K562 (cell line): ENCODE data around the gene SH3BGRL2. TPM values are rescaled to one million over a fixed set of nuclear protein-coding genes. Genes with fewer than 3 reads are reported as not detected.
"Not testable (repeated sequence)": the region's sequence is repeated elsewhere in the genome, so short reads cannot be mapped to it uniquely, and the experiment has no call there.

ENCODE experiments used
- ATAC-seq: fragments of 200-7000 bp; cut with Tn5 transposase; 3 replicates; pipeline ENCODE4 v1.9.1; 2020; ENCODE audit warnings: moderate library complexity
- BruUV-seq: library from RNA; stranded (reverse); fragments of 400-500 nt; replicated peaks from 2 replicates; lab custom pipeline; 2021; lab: Mats Ljungman, UMichigan
- CTCF ChIA-PET: fragments of 300-600 bp; formaldehyde crosslinking; extraction: SDS; loops from one replicate; lab custom pipeline; 2021; ENCODE audit warnings: low intra/inter-chr PET ratio; lab: Yijun Ruan, JAX
- POLR2A ChIA-PET: fragments of 300-600, 350-650 bp; sonication (Branson Sonifier 250); formaldehyde crosslinking; extraction: SDS; loops from one replicate; lab custom pipeline; 2021; ENCODE audit warnings: antibody characterized with exemption, inconsistent platforms; lab: Yijun Ruan, JAX
- DNase-seq, 4 experiments: peaks; one replicate each; pipeline versions ENCODE4 v3.0.0 to v3.0.0-alpha.2; 2011 to 2018; ENCODE audit warnings: low spot score in 3 of 4, mixed read lengths in 3 of 4; ENCODE audit errors: extremely low read depth in 1 of 4
- FAIRE-seq: peaks from 2 replicates; lab custom pipeline; 2011; peaks lifted over from hg19 to GRCh38; lab: Jason Lieb, UNC
- H2AFZ ChIP-seq: 2 replicates; pipeline ENCODE4 v1.6.0; 2011; ENCODE audit warnings: low read depth, low read length, control low read depth, inconsistent platforms
- H3K27ac ChIP-seq: fragments of 200-600 bp; 3 replicates; pipeline ENCODE4 v1.8.0; 2011; ENCODE audit warnings: low read depth, mild to moderate bottlenecking, control low read depth, inconsistent platforms, low read length, moderate library complexity, mixed read lengths; ENCODE audit errors: extremely low read depth
- H3K27me3 ChIP-seq, 2 experiments: fragments of 300-600 bp in 1 of 2; 2 replicates in 1 of 2; 3 replicates in 1 of 2; pipeline versions ENCODE4 v1.6.0 to v1.8.0; 2011; ENCODE audit warnings: inconsistent platforms in 2 of 2, low read length in 2 of 2, mild to moderate bottlenecking in 1 of 2, mixed read lengths in 1 of 2, moderate library complexity in 1 of 2; ENCODE audit not compliant: control insufficient read depth in 2 of 2, insufficient read depth in 2 of 2
- H3K36me3 ChIP-seq: fragments of 300-600 bp; 3 replicates; pipeline ENCODE4 v1.8.0; 2011; ENCODE audit warnings: mild to moderate bottlenecking, low read length, inconsistent platforms; ENCODE audit not compliant: control insufficient read depth, insufficient read depth
- H3K4me1 ChIP-seq, 2 experiments: fragments of 200-600 bp in 1 of 2; replicated peaks in 1 of 2; 2 replicates in 1 of 2; 3 replicates in 1 of 2; pipeline versions ENCODE4 v1.5.1 to v1.8.0; 2011; ENCODE audit warnings: inconsistent platforms in 2 of 2, low read length in 2 of 2, mild to moderate bottlenecking in 1 of 2, mixed read lengths in 1 of 2, moderate library complexity in 1 of 2; ENCODE audit not compliant: control insufficient read depth in 2 of 2, insufficient read depth in 2 of 2
- H3K4me2 ChIP-seq: 2 replicates; pipeline ENCODE4 v1.6.1; 2011; ENCODE audit warnings: low read length, control low read depth, inconsistent platforms, mixed read lengths; ENCODE audit not compliant: insufficient read depth
- H3K4me3 ChIP-seq: fragments of 200-600 bp; sonication (generic), shearing (Covaris generic); 2 replicates; pipeline ENCODE4 v1.5.1; 2016; ENCODE audit warnings: control low read depth, inconsistent platforms
- H3K79me2 ChIP-seq: fragments of 200-600 bp; 3 replicates; pipeline ENCODE4 v1.8.0; 2011; ENCODE audit warnings: low read length, inconsistent platforms; ENCODE audit not compliant: control insufficient read depth, insufficient read depth
- H3K9ac ChIP-seq, 2 experiments: 2 replicates each; pipeline versions ENCODE4 v1.6.0 to v1.6.1; 2011; ENCODE audit warnings: low read depth in 2 of 2, low read length in 2 of 2, control low read depth in 1 of 2, inconsistent platforms in 1 of 2, mild to moderate bottlenecking in 1 of 2, mixed read lengths in 1 of 2; ENCODE audit not compliant: insufficient read depth in 1 of 2
- H3K9me1 ChIP-seq: one replicate; pipeline ENCODE4 v1.6.0; 2011; ENCODE audit warnings: inconsistent platforms, mild to moderate bottlenecking, low read length, moderate library complexity; ENCODE audit not compliant: control insufficient read depth, insufficient read depth
- H3K9me3 ChIP-seq: replicated peaks from 2 replicates; pipeline ENCODE4 v1.5.1; 2011; ENCODE audit warnings: low read depth, low read length, inconsistent platforms; ENCODE audit not compliant: control insufficient read depth, insufficient read depth
- H4K20me1 ChIP-seq: replicated peaks from 2 replicates; pipeline ENCODE4 v1.6.1; 2011; ENCODE audit warnings: low read length, inconsistent platforms, mixed read lengths; ENCODE audit not compliant: control insufficient read depth, insufficient read depth
- ETS1 ChIP-seq: conservative IDR thresholded peaks from 2 replicates; pipeline ENCODE4 v1.6.1; 2011; ENCODE audit warnings: low read depth, mild to moderate bottlenecking, low read length; ENCODE audit not compliant: control insufficient read depth
- FOXK2 ChIP-seq, 2 experiments: fragments of 450-650 bp; IDR thresholded peaks in 1 of 2; conservative IDR thresholded peaks in 1 of 2; 2 replicates each; pipeline ENCODE4 v1.6.1; 2016; ENCODE audit warnings: low read depth in 2 of 2, mild to moderate bottlenecking in 1 of 2
- KDM5B ChIP-seq: fragments of 200-600 bp; sonication (generic); IDR thresholded peaks from 2 replicates; pipeline ENCODE4 v1.6.1; 2012; ENCODE audit warnings: low read depth, mild to moderate bottlenecking, moderate library complexity, low read length, control low read depth, inconsistent platforms; ENCODE audit not compliant: insufficient replicate concordance
- MITF ChIP-seq: IDR thresholded peaks from 2 replicates; pipeline ENCODE4 v1.6.1; 2014; ENCODE audit warnings: antibody characterized with exemption
- XRCC3 ChIP-seq: fragments of 450-650 bp; IDR thresholded peaks from 2 replicates; pipeline ENCODE4 v1.6.1; 2017; ENCODE audit warnings: mild to moderate bottlenecking, moderate library complexity
- ZBTB49 ChIP-seq: sonication (generic); formaldehyde crosslinking; IDR thresholded peaks from 2 replicates; pipeline ENCODE4 v1.8.0; 2022; ENCODE audit warnings: missing genetic modification reagents, mild to moderate bottlenecking, borderline replicate concordance
- ZNF274 ChIP-seq: IDR thresholded peaks from 2 replicates; pipeline ENCODE4 v1.6.1; 2011; ENCODE audit warnings: low read depth, mild to moderate bottlenecking, low read length, moderate library complexity, borderline replicate concordance
- ZNF316 ChIP-seq: fragments of 450-650 bp; IDR thresholded peaks from 2 replicates; pipeline ENCODE4 v1.6.1; 2016
- WGBS: fragments of 100-300 bp; shearing (Covaris generic); methylation state at CpG from one replicate; pipeline ENCODE4 v1.1.6; 2016; ENCODE audit warnings: low coverage, mixed read lengths; ENCODE audit not compliant: insufficient coverage; ENCODE audit errors: missing lambda C conversion rate; 5-methylcytosine and 5-hydroxymethylcytosine counted together
- in situ Hi-C: fragments of 300-500 bp; cut with MboI; formaldehyde crosslinking; loops from 4 replicates; pipeline ENCODE4 v1.15.0; 2018; ENCODE audit warnings: inconsistent platforms, mixed read lengths
- intact Hi-C: fragments of 100-400 bp; cut with micrococcal nuclease; formaldehyde crosslinking; loops from 2 replicates; pipeline ENCODE4 v1.14.2; 2022
- polyA plus RNA-seq, 8 experiments: library from polyadenylated mRNA; depleted of rRNA in 4 of 8; stranded (reverse) in 5 of 8; unstranded in 3 of 8; fragments of >200 nt; fragmentation: Nextera tagmentation in 2 of 8; fragmentation: Illumina TruSeq in 1 of 8; extraction: Ambion mirVana in 2 of 8; extraction: Trizol in 1 of 8; gene quantifications; 2 replicates each; pipeline versions ENCODE4 v1.2.1 to v1.2.3, GENCODE V29; 2011 to 2014; ENCODE audit warnings: inconsistent platforms in 1 of 8, missing spikeins in 1 of 8
- total RNA-seq, 7 experiments: library from RNA; depleted of rRNA in 6 of 7; stranded (reverse); fragments of >200 nt in 6 of 7; fragmentation: Illumina TruSeq in 2 of 7; extraction: Trizol in 2 of 7; gene quantifications; 2 replicates each; pipeline versions ENCODE4 v1.2.1 to v1.2.3, GENCODE V29; 2011 to 2021; ENCODE audit warnings: low replicate concordance in 1 of 7

SH3BGRL2 gene
- total and polyA plus RNA-seq, 9 of the 15 experiments (the other 6 are each of a cell fraction or from before 2014, with no cell fraction given), result 4.4 to 12.1 (median 7.3) TPM

- H3K9me3 ChIP-seq, in situ Hi-C loops, H3K4me3 ChIP-seq, H3K36me3 ChIP-seq, H3K27ac ChIP-seq, H3K79me2 ChIP-seq, H4K20me1 ChIP-seq, CTCF ChIA-PET, H2AFZ ChIP-seq, H3K4me1 ChIP-seq, intact Hi-C loops, H3K27me3 ChIP-seq, FAIRE-seq, H3K9me1 ChIP-seq, BruUV-seq: not testable (repeated sequence)
- peak overlapping the region; percentile 43 for H3K4me2 ChIP-seq
- WGBS, result 9% methylated on average over 6 of the region's 6 CpGs
- peak in 1 of 4 experiments; percentile 53 for DNase-seq
- H3K9ac ChIP-seq, result peak overlapping the region in 1 of 2 experiments; percentile 77; a peak in 2 of 4 replicates
- ATAC-seq, result peak; percentile 85
- POLR2A ChIA-PET, result interaction anchor here (1.1 kb wide), 1 partner anchor 106 kb away, joined by 3 read pairs; no protein-coding TSS in a partner anchor
- TF ChIP-seq FOXK2 (conservative IDR thresholded peaks at IDR 0.05 in 1 of 2, IDR thresholded peaks at IDR 0.05 in 1 of 2; ENCODE audit: low read depth in 2 of 2), result peak; percentile 15 to 31; a peak in 1 of 4 replicates
These were observed 32.5 kb downstream of the SH3BGRL2 start for GRCh38 chr6:79663655-79664054.

- Histone ChIP-seq H3K4me1 (peaks cover 6 to 9% of the 10 kb centered on the region in 2 experiments; a peak in 3 of 5 replicates), H3K4me2 (no peak overlapping the region; the same call in 1 of the 2 replicates), H2AFZ (no peak overlapping the region), H3K9me1 (no peaks in the 10 kb centered on the region), H3K4me3 (no peak overlapping the region), H3K9ac (no peak overlapping the region; a peak in 1 of 4 replicates), H3K27me3 (no peaks in the 10 kb centered on the region), H3K9me3 (no peaks in the 10 kb centered on the region), H3K36me3 (no peaks in the 10 kb centered on the region; the same call in 2 of the 3 replicates), H4K20me1 (no peaks in the 10 kb centered on the region), H3K79me2 (no peaks in the 10 kb centered on the region; the same call in 2 of the 3 replicates), H3K27ac (no peak overlapping the region)
- FAIRE-seq (no peak), DNase-seq (no peak), ATAC-seq (peak; percentile 40)
- no TSS peak for BruUV-seq
- ChIA-PET POLR2A (interaction anchor here (0.7 to 1.6 kb wide), 6 partner anchors 11 to 120 kb away, joined by 3 to 6 read pairs (median 4); partner anchors contain the start of gene SH3BGRL2), CTCF (no interaction called here)
- intact Hi-C loops, result no loop called here
- WGBS, result 70% methylated on average over 3 of the region's 4 CpGs
- in situ Hi-C loops, result no loop called here
- TF ChIP-seq MITF, result no peak
- no peak for TF ChIP-seq KDM5B
- no peak for TF ChIP-seq XRCC3
- no peak for TF ChIP-seq ZBTB49 (CRISPR knock-in tag)
- no peak for TF ChIP-seq ETS1
- TF ChIP-seq ZNF316, result no peak
- no peak for TF ChIP-seq ZNF274
These were observed 34.8 kb downstream of the SH3BGRL2 start for GRCh38 chr6:79665725-79666551.
